Peyer's patch (tissue), 4 donors: ENCODE measurements around the gene P2RX7. TPM values are rescaled to one million over a fixed set of nuclear protein-coding genes. Genes with fewer than 3 reads are reported as not detected.

Experiments used
- DNase-seq, 3 donors: peaks; one replicate each; pipeline ENCODE4 v3.0.0-alpha.2; 2017 to 2019
- H3K27ac ChIP-seq, 4 donors: fragments of 200-600 bp; sonication (generic); one replicate each; pipeline ENCODE4 v1.5.1; 2016 to 2019
- H3K27me3 ChIP-seq, 2 donors: fragments of 200-600 bp; sonication (generic); one replicate each; pipeline ENCODE4 v1.5.1; 2019
- H3K36me3 ChIP-seq, 3 donors: fragments of 200-600 bp; sonication (generic); one replicate each; pipeline ENCODE4 v1.5.1; 2016 to 2019
- H3K4me1 ChIP-seq, 4 donors: fragments of 200-600 bp; sonication (generic); one replicate each; pipeline ENCODE4 v1.5.1; 2016 to 2019
- H3K4me3 ChIP-seq, 4 donors: fragments of 200-600 bp; sonication (generic); 1 replicate in 3 of 4; 2 replicates in 1 of 4; pipeline ENCODE4 v1.5.1; 2016 to 2019; ENCODE audit warnings: mild to moderate bottlenecking in 1 of 4
- H3K9me3 ChIP-seq, 4 donors: fragments of 200-600 bp; sonication (generic); one replicate each; pipeline ENCODE4 v1.5.1; 2016 to 2019; ENCODE audit warnings: mild to moderate bottlenecking in 1 of 4
- CTCF ChIP-seq, 6 experiments: fragments of 450-650 bp in 4 of 6; fragments of 200-600 bp in 2 of 6; sonication (generic) in 1 of 6; IDR thresholded peaks; one replicate each; pipeline ENCODE4 v1.5.1; 2017 to 2019; ENCODE audit warnings: antibody characterized with exemption in 6 of 6, mild to moderate bottlenecking in 3 of 6, moderate library complexity in 1 of 6
- POLR2A ChIP-seq, 2 donors: fragments of 450-650 bp; IDR thresholded peaks; one replicate each; pipeline ENCODE4 v1.5.1; 2017; ENCODE audit warnings: antibody characterized with exemption in 2 of 2, mild to moderate bottlenecking in 2 of 2, moderate library complexity in 2 of 2
- total RNA-seq, 4 donors: library from RNA; depleted of rRNA; stranded (reverse); fragments of >200 nt; gene quantifications; one replicate each; pipeline ENCODE4 v1.1.0, GENCODE V29; 2016

The P2RX7 gene
- total RNA-seq, 4 donors from 2014 or later: 1.0 to 9.1 (median 1.7) TPM; not detected in 1

GRCh38 chr12:121130866-121131373 is 1.8 kb upstream of the P2RX7 start:
- Histone ChIP-seq H3K4me1 (peaks cover 0 to 16% (median 6%) of the 10 kb centered on the region in 4 donors), H3K4me3 (no peak overlapping the region), H3K27me3 (no peaks in the 10 kb centered on the region), H3K27ac (no peak overlapping the region), H3K36me3 (no peaks in the 10 kb centered on the region), H3K9me3 (no peaks in the 10 kb centered on the region)
- TF ChIP-seq CTCF (IDR thresholded peaks at IDR 0.05) (no peak), POLR2A (IDR thresholded peaks at IDR 0.05) (no peak)
- no peak for DNase-seq

DNA sequence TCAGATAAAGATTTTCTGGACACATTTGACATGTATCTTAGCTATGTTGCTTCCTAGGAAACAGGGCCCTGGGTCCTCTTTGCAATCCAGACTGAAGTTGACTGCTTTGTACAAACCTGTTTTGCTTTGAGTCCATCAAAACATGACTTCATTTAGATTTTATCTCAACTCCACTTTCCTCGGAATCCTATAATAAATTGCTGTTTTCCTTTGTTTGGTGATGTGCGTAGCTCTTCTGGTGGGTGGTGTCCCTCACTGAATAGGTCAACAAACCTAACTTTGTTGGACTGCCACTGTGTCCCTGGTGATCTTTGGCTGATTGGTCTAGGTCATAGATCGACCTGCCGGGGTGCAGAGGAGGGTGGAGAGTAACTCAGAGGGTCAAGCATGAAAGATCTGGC is 735 bp upstream of the P2RX7 start:
- Histone ChIP-seq H3K27ac (no peak overlapping the region), H3K4me1 (peaks cover 0 to 16% (median 6%) of the 10 kb centered on the region in 4 donors), H3K4me3 (no peak overlapping the region), H3K36me3 (no peaks in the 10 kb centered on the region), H3K27me3 (no peaks in the 10 kb centered on the region), H3K9me3 (no peaks in the 10 kb centered on the region)
- TF ChIP-seq CTCF (IDR thresholded peaks at IDR 0.05): no peak
- TF ChIP-seq POLR2A (IDR thresholded peaks at IDR 0.05): no peak
- DNase-seq: no peak

DNA sequence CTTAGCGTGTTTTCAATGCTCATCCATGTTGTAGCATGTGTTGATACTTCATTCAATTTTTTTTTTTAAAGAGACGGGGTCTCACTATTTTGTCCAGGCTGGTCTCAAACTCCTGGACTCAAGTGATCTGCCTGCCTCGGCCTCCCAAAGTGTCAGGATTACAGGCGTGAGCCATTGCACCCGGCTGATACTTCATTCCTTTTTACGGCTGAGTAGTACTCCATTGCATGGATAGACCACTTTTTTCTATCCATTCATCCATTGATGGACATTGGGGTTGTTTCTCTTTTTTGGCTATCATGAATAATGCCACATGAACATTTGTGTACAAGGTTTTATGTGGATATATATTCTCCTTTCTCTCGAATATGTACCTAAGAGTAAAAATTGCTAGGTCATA is 1.2 kb downstream of the P2RX7 start:
- Histone ChIP-seq H3K4me1 (peaks cover 0 to 16% (median 2%) of the 10 kb centered on the region in 4 donors), H3K9me3 (no peaks in the 10 kb centered on the region), H3K27me3 (no peaks in the 10 kb centered on the region), H3K27ac (no peak overlapping the region), H3K4me3 (no peak overlapping the region), H3K36me3 (no peaks in the 10 kb centered on the region)
- no peak for DNase-seq
- TF ChIP-seq CTCF (IDR thresholded peaks at IDR 0.05): no peak
- TF ChIP-seq POLR2A (IDR thresholded peaks at IDR 0.05): no peak

GRCh38 chr12:121135320-121135719 is 2.6 kb downstream of the P2RX7 start:
- TF ChIP-seq CTCF (IDR thresholded peaks at IDR 0.05) (no peak), POLR2A (IDR thresholded peaks at IDR 0.05) (no peak)
- DNase-seq: no peak
- no peak overlapping the region for H3K27ac ChIP-seq
- H3K36me3 ChIP-seq: no peaks in the 10 kb centered on the region
- H3K27me3 ChIP-seq: no peaks in the 10 kb centered on the region
- no peak overlapping the region for H3K4me3 ChIP-seq
- peaks cover 0 to 9% (median 0%) of the 10 kb centered on the region in 4 donors for H3K4me1 ChIP-seq
- H3K9me3 ChIP-seq: no peaks in the 10 kb centered on the region

DNA sequence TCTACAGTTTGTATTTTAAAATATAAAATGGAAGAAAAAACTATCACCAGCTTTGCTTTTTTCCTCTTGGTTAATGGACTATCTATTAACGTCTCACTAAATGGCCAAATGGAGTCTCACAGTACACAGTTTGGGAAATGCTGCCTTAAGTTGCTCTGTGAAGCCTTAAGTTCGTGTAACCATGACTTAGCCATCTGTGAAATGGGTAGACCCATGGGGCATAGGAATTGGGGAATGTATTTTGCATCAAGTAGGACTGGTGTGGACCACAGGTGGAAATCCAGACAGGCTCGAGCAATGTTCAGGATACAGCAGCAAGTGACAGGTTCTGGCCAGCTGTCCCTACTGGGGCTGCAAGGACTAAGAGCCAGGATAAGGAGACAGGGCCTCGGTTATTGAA is 4.8 kb downstream of the P2RX7 start:
- Histone ChIP-seq H3K27me3 (no peaks in the 10 kb centered on the region), H3K9me3 (no peaks in the 10 kb centered on the region), H3K4me1 (peaks cover 0 to 9% (median 0%) of the 10 kb centered on the region in 4 donors), H3K27ac (no peak overlapping the region), H3K4me3 (no peak overlapping the region), H3K36me3 (no peaks in the 10 kb centered on the region)
- TF ChIP-seq POLR2A (IDR thresholded peaks at IDR 0.05): no peak
- no peak for TF ChIP-seq CTCF (IDR thresholded peaks at IDR 0.05)
- DNase-seq: no peak

- Histone ChIP-seq H3K27me3 (no peaks in the 10 kb centered on the region), H3K36me3 (no peaks in the 10 kb centered on the region), H3K4me1 (peaks cover 0 to 9% (median 0%) of the 10 kb centered on the region in 4 donors), H3K9me3 (no peaks in the 10 kb centered on the region), H3K4me3 (no peak overlapping the region), H3K27ac (no peak overlapping the region)
- TF ChIP-seq POLR2A (IDR thresholded peaks at IDR 0.05) (no peak), CTCF (IDR thresholded peaks at IDR 0.05) (no peak)
- no peak for DNase-seq
Measured at GRCh38 chr12:121138284-121138683, 5.6 kb downstream of the P2RX7 start.
